NCI-H1105 (cell line): ENCODE results near the gene CASP8AP2.
A peak's percentile ranks its signal among the peaks of the same experiment; 100 is the strongest.
"Not testable (repeated sequence)": the region's sequence is repeated elsewhere in the genome, so short reads cannot be mapped to it uniquely, and the experiment has no call there.

Experiments used
- DNase-seq: peaks from one replicate; lab custom pipeline; 2025; lab: John Stamatoyannopoulos, UW

The CASP8AP2 gene

DNA sequence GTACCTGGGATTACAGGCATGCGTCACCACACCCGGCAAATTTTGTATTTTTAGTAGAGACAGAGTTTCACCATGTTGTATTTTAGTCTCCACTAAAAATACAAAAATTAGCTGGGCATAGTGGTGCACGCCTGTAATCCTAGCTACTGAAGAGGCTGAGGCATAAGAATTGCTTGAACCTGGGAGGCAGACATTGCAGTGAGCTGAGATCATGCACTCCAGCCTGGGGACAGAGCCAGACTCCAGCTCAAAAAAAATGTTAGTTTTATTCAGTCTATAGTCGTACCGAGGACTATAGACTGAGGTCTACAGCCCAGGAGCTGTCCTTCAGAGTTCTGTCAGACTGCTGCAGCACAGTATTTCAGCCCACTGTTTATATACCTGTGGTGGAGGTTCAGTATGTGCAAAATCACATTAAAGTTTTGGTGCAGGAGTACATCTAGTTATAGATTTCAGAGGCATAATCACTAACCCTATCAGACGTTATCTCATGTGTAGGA lies 3.6 kb upstream of the CASP8AP2 start:
- DNase-seq, result no peak

DNA sequence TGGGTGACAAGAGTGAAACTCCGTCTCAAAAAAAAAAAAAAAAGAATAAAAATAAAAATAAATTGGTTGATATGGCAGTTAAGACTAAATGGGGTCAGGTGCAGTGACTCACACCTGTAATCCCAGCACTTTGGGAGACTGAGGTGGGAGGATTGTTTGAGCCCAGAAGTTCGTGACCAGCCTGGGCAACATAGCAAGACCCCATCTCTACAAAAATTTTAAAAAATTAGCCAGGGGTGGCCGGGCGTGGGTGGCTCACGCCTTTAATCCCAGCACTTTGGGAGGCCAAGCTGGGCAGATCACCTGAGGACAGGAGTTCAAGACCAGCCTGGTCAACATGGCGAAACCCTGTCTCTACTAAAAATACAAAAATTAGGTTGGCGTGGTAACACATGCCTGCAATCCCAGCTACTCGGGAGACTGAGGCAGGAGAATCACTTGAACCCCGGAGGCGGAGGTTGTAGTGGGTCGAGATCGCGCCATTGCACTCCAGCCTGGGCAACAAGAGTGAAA lies 1.1 kb upstream of the CASP8AP2 start:
- DNase-seq, result not testable (repeated sequence)

DNA sequence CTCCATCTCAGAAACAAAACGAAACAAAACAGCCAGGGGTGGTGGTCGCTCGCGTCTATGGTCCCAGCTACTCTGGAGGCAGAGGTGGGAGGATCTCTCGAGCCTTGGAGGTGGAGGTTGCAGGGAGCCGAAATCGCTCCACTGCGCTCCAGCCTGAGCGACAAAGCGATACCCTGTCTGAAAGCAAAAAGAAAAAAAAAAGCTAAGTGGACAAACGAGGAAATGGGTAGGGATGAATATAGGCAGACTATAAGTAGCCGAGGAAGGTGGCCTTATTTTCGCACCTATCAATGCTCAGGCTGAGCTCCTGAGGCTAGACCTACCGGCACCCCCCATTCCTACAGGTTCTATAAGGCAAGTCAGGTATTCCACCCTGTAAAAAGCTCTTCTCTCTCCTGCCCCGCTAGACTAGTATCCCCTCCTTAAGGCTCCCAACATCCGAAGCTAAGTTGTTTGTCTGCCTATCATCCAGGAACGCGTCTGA lies 650 bp upstream of the CASP8AP2 start:
- peak; percentile 25 for DNase-seq

DNA sequence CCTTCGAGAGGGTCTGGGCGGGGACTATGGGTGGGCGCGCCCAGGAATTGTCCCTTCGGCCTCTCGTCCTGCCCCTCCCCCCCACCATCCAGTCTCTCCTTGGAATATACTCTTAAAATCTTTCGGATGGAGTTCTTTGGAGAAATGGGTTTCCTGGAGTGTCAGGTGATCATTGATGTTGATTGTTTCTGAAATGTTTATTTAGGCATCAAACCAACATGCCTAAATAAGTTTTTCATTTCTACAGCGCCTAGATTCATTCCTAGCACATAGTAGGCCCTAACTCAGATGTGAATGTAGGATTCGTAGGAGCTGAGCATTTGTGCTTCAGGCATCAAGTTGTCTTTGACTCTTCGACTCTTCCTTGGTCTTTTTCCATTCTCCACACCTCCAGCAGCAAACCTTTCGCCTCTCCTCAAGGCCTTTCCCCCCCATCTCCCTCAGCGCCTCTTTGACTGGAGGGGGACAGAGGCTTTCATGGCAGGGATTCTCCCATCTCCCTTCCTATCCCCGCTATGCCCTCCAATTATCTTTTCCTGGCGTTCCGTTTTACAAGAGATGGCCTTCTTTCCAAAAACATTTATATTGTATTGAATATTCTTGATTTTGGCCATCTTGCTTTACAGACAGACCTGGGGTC lies 610 bp downstream of the CASP8AP2 start:
- no peak for DNase-seq

- DNase-seq, result no peak
Observed at GRCh38 chr6:89834884-89835792, 5.5 kb downstream of the CASP8AP2 start.

DNA sequence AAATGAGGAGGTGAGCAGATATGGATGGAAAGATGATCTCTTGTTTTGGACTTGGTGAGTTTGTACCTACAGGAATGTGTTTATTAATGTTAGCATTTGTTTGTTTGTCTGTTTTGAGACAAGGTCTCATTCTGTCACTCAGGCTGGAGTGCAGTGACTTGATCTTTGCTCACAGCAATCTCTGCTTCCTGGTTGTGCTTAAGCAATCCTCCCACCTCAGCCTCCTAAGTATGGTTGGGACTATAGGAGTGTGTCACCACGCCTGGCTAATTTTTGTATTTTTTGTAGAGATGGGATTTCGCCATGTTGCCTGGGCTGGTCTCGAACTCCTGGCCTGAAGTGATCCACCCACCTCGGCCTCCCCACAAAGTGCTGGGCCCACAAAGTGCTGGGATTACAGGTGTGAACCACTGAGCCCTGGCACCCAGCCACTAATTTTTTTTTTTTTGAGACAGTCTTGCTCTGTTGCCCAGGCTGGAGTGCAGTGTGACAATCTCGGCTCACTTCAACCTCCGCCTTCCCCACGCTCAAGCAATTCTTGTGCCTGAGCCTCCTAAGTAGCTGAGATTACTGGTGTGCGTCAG lies 7.1 kb downstream of the CASP8AP2 start:
- DNase-seq, result no peak

DNA sequence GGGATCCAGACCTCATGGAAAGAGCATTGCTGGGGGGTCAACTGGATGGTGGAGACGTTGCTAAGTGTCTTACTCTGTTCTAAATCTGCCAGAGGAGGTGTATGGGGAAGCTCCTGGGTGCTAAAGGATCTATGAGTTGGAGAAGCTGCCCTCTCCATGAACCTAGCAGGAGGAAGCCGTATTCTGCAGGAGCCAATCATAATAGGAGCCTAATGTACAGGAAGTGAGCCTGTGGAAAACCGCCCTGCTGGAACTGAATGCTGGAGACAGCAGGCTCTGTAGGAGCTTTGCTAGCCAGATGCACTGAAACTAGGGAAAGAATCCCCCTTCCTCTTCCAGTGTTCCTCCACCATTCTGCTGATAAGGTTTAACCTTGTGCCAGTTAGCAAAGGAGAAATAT lies 10.9 kb downstream of the CASP8AP2 start:
- DNase-seq, result no peak

- DNase-seq, result no peak
Observed at GRCh38 chr6:89842228-89842627, 12.5 kb downstream of the CASP8AP2 start.

DNA sequence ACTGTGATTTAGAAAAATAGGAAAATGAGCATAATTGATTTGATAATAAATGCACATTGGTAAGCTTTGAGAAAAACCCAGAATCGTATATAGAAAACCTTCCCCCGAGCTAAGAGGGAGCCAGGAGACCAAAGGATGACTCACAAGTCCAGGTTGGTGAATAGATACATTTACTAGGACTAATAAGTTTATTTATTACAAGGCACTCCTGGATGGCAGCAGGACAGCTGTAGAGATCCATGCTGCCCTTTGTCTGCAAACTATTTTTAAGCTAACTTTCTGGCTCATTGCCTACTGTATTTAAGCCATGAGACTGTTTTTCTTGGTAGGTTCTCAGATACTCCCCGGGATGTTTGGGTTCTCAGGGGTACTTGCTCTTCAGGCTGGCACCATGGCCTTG lies 13.4 kb downstream of the CASP8AP2 start:
- no peak for DNase-seq

- not testable (repeated sequence) for DNase-seq
Observed at GRCh38 chr6:89847513-89847912, 17.8 kb downstream of the CASP8AP2 start.

GRCh38 chr6:89853068-89853467 lies 23.4 kb downstream of the CASP8AP2 start:
- no peak for DNase-seq

DNA sequence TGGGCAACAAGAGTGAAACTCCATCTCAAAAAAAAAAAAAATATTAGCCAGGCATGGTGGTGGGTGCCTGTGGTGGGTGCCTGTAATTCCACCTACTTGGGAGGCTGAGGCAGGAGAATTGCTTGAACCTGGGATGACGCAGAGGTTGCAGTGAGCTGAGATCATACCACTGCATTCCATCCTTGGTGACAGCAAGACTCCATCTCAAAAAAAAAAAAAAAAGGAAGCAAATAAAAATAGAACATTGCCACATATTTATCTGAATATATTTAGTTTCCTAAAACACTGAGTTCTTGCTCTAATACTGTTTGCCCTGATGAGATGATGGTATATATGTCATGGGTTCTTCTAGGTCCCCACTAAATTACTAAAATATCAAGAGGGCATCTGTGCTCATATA lies 28.4 kb downstream of the CASP8AP2 start:
- no peak for DNase-seq

DNA sequence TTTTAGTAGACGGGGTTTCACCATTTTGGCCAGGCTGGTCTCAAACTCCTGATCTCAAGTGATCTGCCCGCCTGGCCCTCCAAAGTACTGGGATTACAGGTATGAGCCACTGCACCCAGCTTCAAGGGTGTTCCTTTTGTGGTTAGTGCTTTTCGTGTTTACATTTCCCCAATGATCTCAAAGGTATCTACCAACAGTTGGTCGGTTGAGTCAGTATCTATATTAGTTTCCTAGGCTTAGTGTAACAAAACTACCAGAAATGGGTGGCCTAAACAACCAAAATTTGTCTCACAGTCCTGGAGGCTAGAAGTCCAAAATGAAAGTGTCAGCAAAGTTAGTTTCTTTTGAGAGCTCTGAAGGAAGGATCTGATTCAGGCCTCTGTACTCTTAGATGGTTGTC lies 30.1 kb downstream of the CASP8AP2 start:
- no peak for DNase-seq

GRCh38 chr6:89862273-89862672 lies 32.6 kb downstream of the CASP8AP2 start:
- DNase-seq, result no peak

GRCh38 chr6:89862698-89863097 lies 33.0 kb downstream of the CASP8AP2 start:
- DNase-seq, result no peak

DNA sequence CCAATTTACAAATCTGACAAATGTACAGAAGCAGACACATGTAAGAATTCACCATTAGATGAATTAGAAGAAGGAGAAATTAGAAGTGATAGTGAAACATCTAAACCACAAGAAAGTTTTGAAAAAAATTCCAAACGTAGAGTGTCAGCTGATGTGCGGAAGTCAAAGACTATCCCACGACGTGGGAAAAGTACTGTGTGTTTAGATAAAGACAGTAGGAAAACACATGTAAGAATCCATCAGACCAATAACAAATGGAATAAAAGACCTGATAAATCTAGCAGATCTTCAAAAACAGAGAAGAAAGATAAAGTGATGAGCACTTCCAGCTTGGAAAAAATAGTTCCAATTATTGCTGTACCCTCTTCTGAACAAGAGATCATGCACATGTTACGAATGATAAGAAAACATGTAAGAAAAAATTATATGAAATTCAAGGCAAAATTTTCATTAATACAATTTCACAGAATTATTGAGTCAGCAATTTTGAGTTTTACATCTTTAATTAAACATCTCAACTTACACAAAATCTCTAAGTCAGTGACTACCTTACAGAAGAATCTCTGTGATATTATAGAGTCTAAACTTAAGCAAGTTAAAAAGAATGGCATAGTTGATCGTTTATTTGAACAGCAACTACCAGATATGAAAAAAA lies 36.5 kb downstream of the CASP8AP2 start:
- DNase-seq, result no peak

GRCh38 chr6:89873721-89874120 lies 44.0 kb downstream of the CASP8AP2 start:
- no peak for DNase-seq

GRCh38 chr6:89874438-89874837 lies 44.8 kb downstream of the CASP8AP2 start:
- DNase-seq, result no peak

- no peak for DNase-seq
Observed at GRCh38 chr6:89886378-89887120, 56.9 kb downstream of the CASP8AP2 start.

- no peak for DNase-seq
Observed at GRCh38 chr6:89887452-89888137, 57.9 kb downstream of the CASP8AP2 start.

DNA sequence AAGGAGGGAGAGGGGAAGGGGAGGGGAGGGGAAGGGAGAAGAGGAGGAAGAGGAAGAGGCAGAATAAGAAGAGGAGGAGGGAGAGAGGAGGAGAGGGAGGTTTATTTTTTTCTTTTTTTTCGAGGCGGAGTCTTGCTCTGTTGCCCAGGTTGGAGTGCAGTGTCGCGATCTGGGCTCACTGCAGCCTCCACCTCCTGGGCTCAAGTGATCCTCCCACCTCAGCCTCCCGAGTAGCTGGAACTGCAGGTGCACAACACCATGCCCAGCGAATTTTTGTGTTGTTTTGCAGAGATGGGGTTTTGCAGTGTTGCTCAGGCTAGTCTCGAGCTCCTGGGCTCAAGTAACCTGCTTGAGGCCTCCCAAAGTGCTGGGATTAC lies 58.4 kb downstream of the CASP8AP2 start:
- DNase-seq, result no peak
